Activated CD8-positive, alpha-beta memory T cell treated with anti-CD3 and anti-CD28 coated beads for 36 hours (primary cell): Measurements from ENCODE around the gene ZC3H12D. TPM values are rescaled to one million over a fixed set of nuclear protein-coding genes. Genes with fewer than 3 reads are reported as not detected.

ENCODE experiments used
- CTCF ChIA-PET: fragments of 350-600 bp; sonication (Branson Sonifier 250); formaldehyde crosslinking; loops from one replicate; lab custom pipeline; 2021; ENCODE audit warnings: antibody characterized with exemption; lab: Charles Lee
- POLR2A ChIA-PET: fragments of 350-600 bp; sonication (Branson Sonifier 250); formaldehyde crosslinking; loops from one replicate; lab custom pipeline; 2021; ENCODE audit warnings: antibody characterized with exemption; lab: Charles Lee
- total RNA-seq, 2 experiments: library from RNA; stranded (reverse); gene quantifications; one replicate each; pipeline ENCODE4 v1.2.3, GENCODE V29; 2021

Gene ZC3H12D
- total RNA-seq, 2 experiments from 2014 or later: 85.1 to 89.8 TPM

GRCh38 chr6:149409617-149410016 is 75.2 kb downstream of the ZC3H12D start:
- ChIA-PET POLR2A (no interaction called here), CTCF (interaction anchor here (1.2 kb wide), 1 partner anchor 12 kb away, joined by 3 read pairs; no protein-coding TSS in a partner anchor)

- ChIA-PET POLR2A (no interaction called here), CTCF (interaction anchor here (0.8 kb wide), 1 partner anchor 12 kb away, joined by 3 read pairs; no protein-coding TSS in a partner anchor)
Measured at GRCh38 chr6:149405823-149406765, 78.7 kb downstream of the ZC3H12D start.

GRCh38 chr6:149403534-149403933 is 81.3 kb downstream of the ZC3H12D start:
- ChIA-PET POLR2A (no interaction called here), CTCF (no interaction called here)

DNA sequence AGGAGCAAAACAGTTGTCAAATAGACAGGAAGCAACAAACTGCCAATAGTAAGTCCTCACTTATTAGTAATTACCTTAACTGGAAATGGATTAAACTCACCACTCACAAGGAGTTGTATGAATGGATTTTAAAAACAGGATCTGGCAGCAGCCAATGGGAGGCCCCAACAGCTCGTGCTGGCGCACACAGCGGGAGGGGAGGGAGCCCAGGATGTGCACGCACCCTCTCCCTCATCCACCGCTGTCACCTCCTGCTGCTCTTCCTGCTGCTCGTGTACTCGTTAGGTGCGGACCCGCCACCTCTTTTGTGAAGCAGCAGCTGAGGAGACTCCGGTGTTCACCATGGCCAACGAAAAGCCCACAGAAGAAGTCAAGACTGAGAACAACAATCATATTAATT is 84.8 kb downstream of the ZC3H12D start, which contains the start of gene SUMO4:
Gene SUMO4 (plus strand): TSS at position 213 of the 400 bp plus-strand sequence. CDS start 130 bp downstream, at position 343.
- ChIA-PET CTCF (no interaction called here), POLR2A (no interaction called here)

- CTCF ChIA-PET: interaction anchor here (1.1 kb wide), 1 partner anchor 13 kb away, joined by 3 read pairs; no protein-coding TSS in a partner anchor
- POLR2A ChIA-PET: no interaction called here
Measured at GRCh38 chr6:149397384-149397783, 87.4 kb downstream of the ZC3H12D start.

Other genes starting within 250 kb of the ZC3H12D start
- 10 to 100 TPM; 82.8 to 83.3 TPM for gene TAB2, start 167.3 kb downstream of the ZC3H12D start, total RNA-seq
- gene SUMO4, start 84.8 kb downstream of the ZC3H12D start, total RNA-seq: 1 to 10 TPM; 3.0 to 3.2 TPM
- 10 to 100 TPM; 30.6 to 30.8 TPM for gene PPIL4, start 61.0 kb upstream of the ZC3H12D start, total RNA-seq
- gene GINM1, start 81.4 kb upstream of the ZC3H12D start, total RNA-seq: 10 to 100 TPM; 17.5 to 19.8 TPM
- gene KATNA1, start 163.7 kb upstream of the ZC3H12D start, total RNA-seq: 10 to 100 TPM; 20.6 to 20.7 TPM
- 10 to 100 TPM; 23.9 to 26.1 TPM for gene LATS1, start 233.1 kb upstream of the ZC3H12D start, total RNA-seq